Measurements from ENCODE around the gene EIF2D. TPM values are rescaled to one million over a fixed set of nuclear protein-coding genes. Genes with fewer than 3 reads are reported as not detected.

The EIF2D gene
- total RNA-seq, 1 experiment from 2014 or later, result 72.1 TPM

DNA sequence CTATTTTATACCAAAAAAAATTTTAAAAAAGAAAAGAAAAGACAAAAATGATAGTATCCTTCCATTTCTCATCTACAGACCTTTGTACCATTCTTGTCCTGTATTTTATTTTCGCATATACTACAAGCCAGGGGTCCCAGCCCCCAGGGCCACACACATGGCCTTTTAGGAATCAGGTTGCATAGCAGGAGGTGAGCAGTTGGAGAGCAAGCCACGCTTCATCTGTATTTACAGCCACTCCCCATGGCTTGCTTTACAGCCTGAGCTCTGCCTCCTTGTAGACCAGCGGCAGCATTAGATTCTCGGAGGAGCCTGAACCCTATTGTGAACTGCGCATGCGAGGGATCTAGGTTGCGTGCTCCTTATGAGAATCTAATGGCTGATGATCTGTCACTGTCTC, 65.2 kb downstream of the EIF2D start:
- Histone ChIP-seq H3K36me3 (no peaks in the 10 kb centered on the region), H3K27me3 (no peaks in the 10 kb centered on the region), H3K9me3 (no peaks in the 10 kb centered on the region), H3K4me3 (no peak overlapping the region)
- no peak for DNase-seq

DNA sequence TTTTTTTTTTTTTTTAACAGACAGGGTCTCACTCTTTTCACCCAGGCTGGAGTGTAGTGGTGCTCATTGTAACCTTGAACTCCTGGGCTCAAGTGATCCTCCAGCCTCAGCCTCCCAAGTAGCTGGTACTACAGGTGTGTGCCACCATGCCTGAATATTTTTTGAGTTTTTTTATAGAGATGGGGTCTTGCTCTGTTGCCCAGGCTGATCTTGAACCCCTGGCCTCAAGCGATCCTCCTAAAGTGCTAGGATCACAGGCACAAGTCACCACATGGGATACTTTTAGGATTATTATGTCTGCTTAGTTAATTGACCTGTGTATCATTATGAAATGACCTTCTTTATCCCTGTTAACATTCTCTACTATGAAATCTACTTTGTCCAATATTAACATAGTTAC, 66.9 kb downstream of the EIF2D start:
- H3K9me3 ChIP-seq, result no peaks in the 10 kb centered on the region
- H3K27me3 ChIP-seq, result no peaks in the 10 kb centered on the region
- H3K36me3 ChIP-seq, result no peaks in the 10 kb centered on the region
- DNase-seq, result no peak
- H3K4me3 ChIP-seq, result no peak overlapping the region

DNA sequence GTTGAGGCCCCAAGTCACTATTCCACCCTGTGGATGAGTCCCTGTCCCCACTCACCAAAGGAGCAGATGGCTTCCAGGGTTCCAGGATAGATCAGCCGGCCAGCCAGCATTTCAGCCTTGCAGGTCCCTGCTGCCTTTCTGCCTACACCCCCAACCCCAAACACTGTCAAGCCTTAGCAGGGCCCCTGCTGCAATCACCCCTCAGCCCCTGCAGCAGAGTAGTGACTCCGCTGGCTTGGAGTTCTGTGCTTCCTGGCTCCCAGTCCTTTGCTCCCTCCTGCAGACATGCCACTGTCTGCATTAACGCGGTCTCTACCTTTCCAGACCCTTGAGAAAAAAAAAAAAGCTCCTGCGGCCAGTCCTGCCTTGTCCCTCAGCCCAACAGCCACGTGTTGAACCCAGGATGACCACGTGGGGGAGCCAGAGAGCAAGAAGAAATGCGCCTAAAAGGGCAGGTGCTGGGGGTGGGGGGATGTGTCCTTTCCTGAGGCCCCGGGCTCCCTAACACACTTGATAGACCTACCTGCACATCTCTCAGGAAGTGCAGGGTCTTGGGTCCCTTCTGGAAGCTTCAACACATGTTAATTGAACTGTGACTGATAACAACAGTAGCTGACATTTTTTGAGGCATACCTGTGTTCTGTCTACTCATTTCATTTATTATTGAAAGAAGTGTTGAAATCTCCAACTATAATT, 67.6 kb downstream of the EIF2D start:
- H3K9me3 ChIP-seq, result no peaks in the 10 kb centered on the region
- no peaks in the 10 kb centered on the region for H3K36me3 ChIP-seq
- DNase-seq, result peak; percentile 51
- no peak overlapping the region for H3K4me3 ChIP-seq
- no peaks in the 10 kb centered on the region for H3K27me3 ChIP-seq

Other genes starting within 250 kb of the EIF2D start
- 5.5 and 12.9 TPM in 2 replicates for gene IKBKE, start 142.0 kb downstream of the EIF2D start, total RNA-seq (2014; rRNA removed; shearing (Covaris generic); ENCODE audit: low replicate concordance)
- gene RASSF5, start 104.9 kb downstream of the EIF2D start, total RNA-seq (2014; rRNA removed; shearing (Covaris generic); ENCODE audit: low replicate concordance), result 0.12 and 1.3 TPM in 2 replicates
- 19.3 and 20.2 TPM in 2 replicates for gene DYRK3, start 23.1 kb upstream of the EIF2D start, total RNA-seq (2014; rRNA removed; shearing (Covaris generic); ENCODE audit: low replicate concordance)
- 28.1 and 32.3 TPM in 2 replicates for gene MAPKAPK2, start 72.4 kb upstream of the EIF2D start, total RNA-seq (2014; rRNA removed; shearing (Covaris generic); ENCODE audit: low replicate concordance)
- not detected in 2 replicates for gene IL19, start 158.3 kb upstream of the EIF2D start, total RNA-seq (2014; rRNA removed; shearing (Covaris generic); ENCODE audit: low replicate concordance)
- gene IL10, start 160.0 kb upstream of the EIF2D start, total RNA-seq (2014; rRNA removed; shearing (Covaris generic); ENCODE audit: low replicate concordance), result not detected in 2 replicates